Daoy (cell line): Measurements from ENCODE around the gene QSOX1. TPM values are rescaled to one million over a fixed set of nuclear protein-coding genes. Genes with fewer than 3 reads are reported as not detected.
"Not testable (repeated sequence)": the region's sequence is repeated elsewhere in the genome, so short reads cannot be mapped to it uniquely, and the experiment has no call there.

Experiments used
- DNase-seq: peaks from one replicate; pipeline ENCODE4 v3.0.0-alpha.2; 2015; ENCODE audit warnings: low read depth
- total RNA-seq: library from RNA; depleted of rRNA; stranded (reverse); fragments of >200 nt; shearing (Covaris generic); gene quantifications from 2 replicates; pipeline ENCODE4 v1.2.3, GENCODE V29; 2014

The QSOX1 gene
- total RNA-seq, 1 experiment from 2014 or later = 155 TPM

DNA sequence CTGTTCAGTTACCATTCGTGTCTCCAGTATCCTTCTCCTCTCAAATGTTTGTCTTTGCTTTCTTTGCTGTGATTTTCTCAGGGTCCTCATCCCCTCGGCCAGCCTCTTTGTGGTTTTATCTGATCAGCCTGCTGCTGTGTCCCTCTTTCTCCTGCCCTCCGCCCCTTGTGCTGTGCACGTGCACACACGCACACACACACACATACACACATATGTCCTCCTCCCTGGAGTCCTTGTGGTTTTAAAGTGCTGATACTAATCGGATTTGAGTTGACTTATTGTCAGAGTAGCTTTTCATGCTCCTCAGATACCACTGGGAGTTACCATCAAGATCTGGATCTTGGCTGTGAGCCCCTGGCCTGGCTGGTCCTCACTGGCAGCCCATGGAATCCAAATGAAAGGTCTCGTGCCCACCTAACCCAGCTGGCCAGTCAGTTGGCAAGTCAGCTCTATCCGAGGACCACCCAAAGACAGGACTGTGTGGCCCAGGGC, 34.1 kb downstream of the QSOX1 start:
- DNase-seq = no peak

DNA sequence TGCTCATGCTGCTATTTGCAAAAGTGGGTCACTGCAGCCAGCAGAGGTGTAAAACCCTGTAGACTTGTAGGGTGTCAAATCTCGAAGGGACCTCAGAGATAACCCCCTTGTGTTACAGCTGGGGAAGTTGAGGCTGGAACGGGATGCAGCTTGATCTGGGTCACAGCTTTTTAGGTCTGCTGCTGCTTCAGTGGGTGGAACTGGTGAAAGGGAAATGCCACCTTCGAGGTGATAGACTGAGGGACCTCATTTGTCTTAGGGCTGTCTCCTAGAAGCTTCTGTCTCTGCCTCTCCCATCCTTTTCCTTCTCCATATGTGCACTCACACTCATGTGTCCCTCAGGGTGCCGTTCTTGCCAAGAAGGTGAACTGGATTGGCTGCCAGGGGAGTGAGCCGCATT, 35.4 kb downstream of the QSOX1 start:
- no peak for DNase-seq

DNA sequence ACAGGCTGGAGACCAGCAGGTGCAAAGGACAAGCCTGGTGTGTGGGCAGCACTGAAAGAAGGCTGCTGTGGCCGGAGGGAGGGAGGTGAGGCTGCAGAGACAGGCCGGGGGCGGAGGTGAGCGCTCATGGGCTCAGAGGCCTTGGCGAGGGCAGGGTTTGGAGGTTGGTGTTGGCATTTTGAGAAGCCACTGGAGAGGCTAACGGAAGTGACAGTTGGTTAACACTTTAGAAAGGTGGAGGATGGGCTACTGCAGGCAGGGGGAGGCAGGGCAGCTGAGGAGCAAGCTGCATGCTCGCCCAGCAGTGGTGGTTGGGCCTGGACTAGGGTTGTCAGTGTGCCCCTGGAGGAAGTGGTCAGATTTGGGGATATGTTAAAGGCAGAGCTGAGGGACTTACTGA, 37.5 kb downstream of the QSOX1 start:
- DNase-seq = no peak

DNA sequence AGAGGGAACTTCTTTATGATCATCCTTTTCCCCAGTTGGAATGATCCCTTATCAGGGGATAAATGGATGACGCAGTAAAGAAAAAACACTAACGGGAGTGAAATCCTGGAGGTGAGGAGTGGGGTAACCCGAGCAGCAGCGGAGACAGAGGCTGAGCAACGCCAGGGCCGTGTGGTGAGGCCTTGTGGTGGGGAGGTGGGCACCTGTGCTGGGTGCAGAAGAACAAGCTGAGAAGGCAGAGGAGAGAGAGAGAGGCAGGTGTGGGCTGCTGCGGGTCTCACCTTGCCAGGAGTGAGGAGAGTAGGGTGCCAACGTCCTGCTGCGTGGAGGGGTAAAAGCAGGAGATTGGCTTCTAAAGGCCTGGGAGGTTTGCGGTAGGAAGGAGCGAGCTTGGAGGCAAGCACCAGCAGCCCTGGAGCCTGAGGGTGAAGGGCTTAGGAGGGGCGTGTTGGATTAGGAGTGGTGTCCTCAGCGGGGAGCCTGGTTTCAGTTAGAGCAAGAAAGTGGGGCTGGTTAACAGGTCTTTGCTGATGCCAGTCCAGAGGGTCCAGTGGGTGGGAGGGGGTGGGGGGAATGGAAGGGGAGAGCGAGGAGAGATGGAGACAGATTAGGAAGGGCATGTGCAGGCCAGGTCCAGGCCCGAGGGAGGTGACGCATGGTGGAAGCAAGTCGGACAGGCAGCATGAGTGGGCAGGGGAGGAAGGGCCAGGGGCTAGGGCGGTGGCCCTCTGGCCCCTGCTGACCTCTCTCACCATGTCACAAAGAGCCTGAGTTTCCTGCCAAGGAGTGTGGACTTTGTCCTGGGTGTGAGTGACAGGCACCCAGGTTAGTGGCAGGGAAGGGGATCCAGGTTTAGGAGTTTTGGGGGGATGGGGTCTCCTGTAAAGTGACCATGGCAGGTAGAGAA, 38.7 kb downstream of the QSOX1 start:
- DNase-seq = no peak

DNA sequence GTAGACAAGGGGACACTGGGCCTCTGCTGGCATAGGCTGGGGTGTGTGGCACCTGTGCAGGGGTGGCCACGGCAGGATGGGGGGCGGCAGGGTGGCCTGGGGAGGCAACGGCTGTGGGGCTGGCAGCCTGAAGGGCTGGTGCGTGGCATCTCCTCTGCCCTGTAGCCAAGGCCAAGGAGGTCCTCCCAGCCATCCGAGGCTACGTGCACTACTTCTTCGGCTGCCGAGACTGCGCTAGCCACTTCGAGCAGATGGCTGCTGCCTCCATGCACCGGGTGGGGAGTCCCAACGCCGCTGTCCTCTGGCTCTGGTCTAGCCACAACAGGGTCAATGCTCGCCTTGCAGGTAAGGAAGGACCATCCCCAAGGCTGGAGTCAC, 39.4 kb downstream of the QSOX1 start:
- no peak for DNase-seq

DNA sequence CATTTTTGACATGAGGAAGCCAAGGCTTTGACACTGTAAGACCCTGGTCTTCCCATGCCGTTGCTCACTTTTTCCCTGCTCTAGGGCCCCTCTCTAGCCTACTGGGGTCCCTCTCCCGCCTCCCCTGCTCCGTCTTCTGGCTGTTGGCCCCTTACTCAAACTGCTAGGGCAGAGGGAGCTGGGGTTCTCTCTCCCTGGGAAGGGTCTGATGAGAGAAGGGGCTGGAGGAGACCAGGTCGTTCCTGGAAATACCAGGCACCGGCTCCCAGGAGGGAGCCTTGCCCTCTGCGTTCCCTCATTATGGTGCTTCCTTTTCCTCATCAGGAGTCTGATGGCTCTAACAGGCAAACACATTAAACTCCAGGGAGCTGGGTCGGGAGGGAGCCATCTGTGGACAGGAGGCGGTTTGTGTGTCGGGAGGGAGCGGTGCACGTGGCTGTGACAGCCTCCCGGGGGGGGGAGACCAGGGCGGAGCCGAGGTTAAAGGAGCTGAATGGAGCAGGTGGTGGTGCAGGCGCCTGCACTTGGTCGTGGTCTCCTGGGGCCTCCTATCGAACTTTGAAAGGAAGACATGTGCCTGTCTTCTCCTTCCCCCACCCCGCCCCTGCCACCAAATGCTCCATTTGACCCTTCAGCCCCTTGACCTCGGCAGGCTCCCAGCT, 40.0 kb downstream of the QSOX1 start:
- no peak for DNase-seq

DNA sequence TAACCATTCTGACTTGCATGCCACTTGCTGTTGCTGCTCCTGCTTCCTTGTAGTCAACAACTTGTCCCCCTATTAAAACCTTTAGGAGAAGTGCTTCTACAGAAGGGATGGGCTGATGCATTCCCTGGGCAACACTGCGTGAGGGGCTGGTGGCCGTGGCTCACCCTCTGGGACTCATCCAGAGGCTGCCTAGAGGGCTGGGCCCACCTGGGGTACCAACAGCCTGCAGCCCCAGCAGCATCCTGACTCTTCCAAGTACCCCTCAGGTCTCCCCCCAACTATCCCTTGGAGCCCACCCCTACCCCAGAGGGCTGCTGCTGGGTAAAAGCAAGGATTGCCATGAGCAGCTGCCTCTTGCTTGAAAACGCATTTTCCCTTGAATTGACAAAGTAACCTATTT, 40.7 kb downstream of the QSOX1 start:
- DNase-seq = no peak

DNA sequence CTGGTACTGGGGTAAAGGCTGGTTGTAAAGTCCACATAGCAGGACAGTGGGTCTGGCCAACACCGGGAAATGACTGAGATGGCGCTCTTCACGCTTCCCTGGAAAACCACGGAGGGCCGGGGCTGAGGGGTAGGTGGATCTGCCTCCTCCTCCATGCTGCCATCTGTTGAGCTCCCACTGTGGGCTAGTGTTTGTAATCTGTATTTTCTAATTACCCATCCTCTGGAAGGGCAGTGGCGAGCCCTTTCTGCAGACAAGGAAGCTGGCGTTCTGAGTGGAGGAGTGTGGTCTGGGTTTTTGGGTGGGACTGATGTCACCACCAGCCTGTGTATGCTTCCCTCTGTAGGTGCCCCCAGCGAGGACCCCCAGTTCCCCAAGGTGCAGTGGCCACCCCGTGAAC, 41.2 kb downstream of the QSOX1 start:
- DNase-seq = no peak

DNA sequence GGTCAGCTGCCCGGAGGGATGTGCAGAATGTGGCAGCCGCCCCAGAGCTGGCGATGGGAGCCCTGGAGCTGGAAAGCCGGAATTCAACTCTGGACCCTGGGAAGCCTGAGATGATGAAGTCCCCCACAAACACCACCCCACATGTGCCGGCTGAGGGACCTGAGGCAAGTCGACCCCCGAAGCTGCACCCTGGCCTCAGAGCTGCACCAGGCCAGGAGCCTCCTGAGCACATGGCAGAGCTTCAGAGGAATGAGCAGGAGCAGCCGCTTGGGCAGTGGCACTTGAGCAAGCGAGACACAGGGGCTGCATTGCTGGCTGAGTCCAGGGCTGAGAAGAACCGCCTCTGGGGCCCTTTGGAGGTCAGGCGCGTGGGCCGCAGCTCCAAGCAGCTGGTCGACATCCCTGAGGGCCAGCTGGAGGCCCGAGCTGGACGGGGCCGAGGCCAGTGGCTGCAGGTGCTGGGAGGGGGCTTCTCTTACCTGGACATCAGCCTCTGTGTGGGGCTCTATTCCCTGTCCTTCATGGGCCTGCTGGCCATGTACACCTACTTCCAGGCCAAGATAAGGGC, 41.9 kb downstream of the QSOX1 start:
- no peak for DNase-seq

DNA sequence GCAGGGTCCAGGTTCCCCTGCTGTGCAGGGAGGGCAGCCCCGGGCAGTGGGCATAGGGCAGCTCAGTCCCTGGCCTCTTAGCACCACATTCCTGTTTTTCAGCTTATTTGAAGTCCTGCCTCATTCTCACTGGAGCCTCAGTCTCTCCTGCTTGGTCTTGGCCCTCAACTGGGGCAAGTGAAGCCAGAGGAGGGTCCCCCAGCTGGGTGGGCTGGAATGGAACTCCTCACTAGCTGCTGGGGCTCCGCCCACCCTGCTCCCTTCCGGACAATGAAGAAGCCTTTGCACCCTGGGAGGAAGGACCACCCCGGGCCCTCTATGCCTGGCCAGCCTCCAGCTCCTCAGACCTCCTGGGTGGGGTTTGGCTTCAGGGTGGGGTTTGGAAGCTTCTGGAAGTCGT, 42.6 kb downstream of the QSOX1 start:
- no peak for DNase-seq

DNA sequence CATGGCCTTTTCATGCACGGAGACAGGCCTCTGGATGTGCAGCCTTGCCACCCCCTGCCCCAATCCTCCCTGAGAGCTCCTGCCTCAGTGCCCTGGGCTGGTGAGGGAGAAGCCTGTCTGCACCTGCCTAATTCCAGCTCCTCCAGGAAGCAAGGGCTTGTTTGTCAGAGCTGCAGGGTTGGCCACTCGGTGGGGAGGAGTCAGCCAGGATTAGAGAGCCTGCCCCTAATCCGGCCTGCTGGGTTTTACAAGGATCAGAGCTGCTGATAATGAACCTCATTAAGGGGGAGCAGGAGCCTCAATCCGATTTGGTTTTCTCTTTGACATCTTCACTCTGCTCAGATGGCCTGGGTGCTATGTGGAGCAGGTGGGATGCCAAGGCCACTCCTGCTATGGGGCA, 43.5 kb downstream of the QSOX1 start:
- DNase-seq = no peak

DNA sequence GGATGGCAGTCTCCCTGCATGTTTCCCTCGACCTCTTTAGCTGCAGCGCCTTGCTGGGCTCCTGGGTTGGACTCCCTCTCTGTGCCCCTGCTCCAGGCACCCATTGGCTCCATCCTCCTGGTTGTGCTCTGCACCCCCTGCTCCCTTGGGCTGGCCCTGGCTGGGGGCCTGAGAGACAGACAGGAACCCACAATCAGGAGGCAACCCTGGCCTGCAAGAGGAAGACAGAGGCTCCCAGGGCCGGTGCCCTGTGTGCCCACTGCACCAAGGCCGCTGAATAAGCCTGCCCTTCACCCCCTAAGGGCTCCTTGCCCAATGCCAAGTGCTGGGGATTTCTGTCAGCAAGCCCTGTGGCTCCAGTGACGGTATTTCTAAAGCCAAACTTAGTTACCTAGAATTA, 43.9 kb downstream of the QSOX1 start:
- DNase-seq = no peak

DNA sequence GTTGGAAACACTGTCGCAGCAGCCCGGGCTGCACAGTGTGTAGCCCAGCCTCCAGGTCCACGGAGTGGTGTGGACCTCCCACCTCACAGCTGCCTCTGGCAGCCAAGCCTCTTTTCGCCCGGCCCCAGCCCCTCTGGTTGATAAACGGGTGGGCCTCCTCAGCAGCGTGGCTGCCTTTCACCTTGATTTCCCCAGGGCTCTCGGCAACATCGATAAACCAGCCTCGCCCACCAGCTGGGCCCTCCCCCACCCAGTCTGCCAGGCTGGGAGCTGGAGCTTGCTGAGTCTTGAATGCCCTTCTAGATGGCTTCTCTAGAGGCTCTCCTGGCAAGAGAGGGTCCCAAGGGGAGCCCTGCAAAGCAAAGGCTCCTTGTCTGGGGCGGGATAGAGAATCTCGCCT, 44.3 kb downstream of the QSOX1 start:
- no peak for DNase-seq

DNA sequence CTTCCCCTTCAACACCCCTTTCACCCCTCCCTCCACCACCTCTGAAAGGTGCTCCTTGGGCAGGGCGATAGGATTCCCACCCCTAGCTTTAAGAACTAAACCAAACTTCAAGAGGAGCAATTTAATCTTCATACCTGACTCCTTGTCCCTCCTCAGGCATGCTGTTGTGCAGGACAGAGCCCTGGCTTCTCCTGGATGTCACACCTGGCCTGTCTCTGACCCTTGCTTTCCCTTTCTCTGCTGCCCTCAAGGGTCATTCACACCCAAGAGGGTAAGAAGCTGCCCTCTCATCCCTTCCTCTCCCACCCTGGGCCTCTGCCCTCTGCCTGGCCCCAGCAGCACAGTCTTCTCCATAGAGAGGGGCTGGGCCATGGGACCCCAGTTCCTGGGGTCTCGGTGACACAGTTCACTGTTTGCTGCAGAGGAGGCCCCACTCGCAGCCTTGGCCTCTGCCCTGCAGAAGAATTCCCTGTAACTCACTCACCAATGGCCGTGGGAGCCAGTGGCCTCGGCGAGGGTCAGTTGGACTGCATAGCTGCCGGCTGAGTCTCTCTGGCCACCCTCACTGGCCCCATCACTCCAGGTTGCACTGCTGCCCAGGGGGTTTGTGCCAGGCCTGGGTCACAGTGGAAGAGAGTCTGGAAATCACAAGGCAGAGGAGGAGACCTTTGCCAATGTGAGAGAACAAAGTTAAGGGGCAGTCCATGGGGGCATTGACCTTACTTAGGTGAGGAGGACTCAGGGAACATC, 47.0 kb downstream of the QSOX1 start:
- DNase-seq = no peak

DNA sequence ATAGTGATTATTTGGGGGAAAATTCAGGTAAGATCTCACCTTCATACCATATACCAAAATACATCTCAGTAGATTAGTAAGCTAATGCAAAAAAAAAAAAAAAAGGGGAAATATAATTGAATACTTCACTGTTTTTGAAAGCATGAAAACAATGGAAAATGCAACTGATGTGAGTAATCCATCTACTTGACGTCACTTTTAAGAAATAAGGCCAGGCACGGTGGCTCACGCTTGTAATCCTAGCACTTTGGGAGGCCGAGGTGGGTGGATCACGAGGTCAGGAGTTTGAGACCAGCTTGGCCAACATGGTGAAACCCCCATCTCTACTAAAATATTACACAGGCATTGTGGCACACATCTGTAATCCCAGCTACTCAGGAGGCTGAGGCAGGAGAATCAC, 47.9 kb downstream of the QSOX1 start:
- DNase-seq = not testable (repeated sequence)

DNA sequence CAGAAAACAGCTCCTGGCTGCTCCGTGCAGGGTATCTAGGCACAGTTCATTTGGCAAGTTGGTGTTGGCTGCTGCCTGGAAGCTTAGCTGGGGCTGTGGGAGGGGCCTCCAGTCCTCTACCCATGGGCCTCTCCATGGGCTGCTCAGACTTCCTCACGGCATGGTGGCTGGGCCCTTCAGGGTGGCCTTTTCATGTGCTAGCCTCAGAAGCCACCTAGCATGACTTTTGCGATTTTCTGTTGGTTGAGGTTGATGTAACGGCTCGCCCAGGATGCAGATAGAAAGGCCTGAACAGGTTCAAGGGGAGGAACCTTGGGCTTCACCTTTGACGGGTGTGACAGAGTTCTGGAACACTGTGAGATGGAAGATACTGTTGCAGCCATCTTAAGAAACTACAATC, 49.6 kb downstream of the QSOX1 start:
- DNase-seq = no peak

DNA sequence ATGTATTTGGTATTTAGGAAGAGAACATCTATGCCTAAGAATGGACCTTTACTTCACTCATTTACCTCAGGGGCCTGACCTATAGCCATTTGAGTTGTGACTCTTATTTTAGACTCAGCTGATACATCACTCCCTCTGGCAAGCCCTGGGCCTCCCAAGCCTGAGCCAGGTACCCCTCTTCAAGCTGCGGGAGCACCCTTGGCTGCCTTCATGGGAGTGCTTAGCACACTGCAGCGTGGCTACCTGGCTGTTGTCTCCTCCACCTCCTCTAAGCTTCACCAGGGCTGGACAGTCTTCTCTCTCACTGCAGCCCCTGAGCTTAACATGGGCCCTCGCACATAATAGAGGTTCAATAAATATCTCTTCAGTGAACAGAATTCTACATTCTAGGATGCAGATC, 51.9 kb downstream of the QSOX1 start:
- no peak for DNase-seq

DNA sequence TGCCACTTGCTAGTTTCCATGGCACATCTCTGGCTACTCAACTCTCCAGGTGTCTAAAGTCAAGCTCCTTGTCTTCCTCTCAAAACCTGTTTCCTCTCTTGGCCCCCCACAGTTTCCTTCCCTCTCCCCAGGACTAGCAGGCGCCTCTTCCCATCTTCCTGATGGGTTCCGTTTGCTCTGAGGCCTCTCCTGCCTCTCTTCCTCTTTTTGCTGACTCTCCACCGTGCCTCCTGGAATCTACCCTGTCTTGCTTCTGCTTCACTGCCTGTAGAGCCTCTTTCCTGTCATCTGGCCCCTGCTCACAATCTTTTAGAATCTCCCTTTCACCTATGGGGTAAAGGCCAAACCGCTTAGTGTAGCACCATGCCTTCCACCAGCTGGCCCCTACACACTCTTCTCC, 53.6 kb downstream of the QSOX1 start:
- no peak for DNase-seq

DNA sequence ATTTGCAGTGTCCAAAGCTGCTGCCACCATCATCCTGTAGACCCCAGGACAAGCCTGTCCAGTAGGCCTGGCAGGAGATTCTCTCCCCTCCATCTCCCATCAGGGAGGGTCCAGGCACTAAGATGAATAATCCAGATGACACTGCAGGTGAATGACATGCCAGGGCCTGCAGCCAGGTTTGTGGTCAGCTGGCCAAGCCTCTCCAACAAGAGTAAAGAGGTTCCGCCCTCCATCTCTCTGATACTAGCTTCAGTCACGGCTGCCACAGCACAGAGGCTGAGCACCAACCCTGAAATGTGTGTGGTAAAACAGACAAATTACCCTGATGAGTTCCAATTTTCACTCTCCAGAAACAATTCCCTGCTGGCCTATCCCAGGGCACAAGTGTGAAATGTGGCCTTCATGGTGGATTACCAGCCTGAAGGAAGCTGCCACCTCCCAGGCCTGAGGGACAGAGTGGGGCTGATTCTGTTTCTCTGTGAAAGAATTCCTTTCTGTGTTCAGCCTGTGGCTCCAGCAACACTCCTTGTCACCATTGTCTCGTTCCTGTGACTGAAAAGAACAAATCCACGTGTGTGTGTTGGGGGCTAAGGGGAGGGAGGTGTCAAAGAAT, 55.4 kb downstream of the QSOX1 start:
- no peak for DNase-seq

DNA sequence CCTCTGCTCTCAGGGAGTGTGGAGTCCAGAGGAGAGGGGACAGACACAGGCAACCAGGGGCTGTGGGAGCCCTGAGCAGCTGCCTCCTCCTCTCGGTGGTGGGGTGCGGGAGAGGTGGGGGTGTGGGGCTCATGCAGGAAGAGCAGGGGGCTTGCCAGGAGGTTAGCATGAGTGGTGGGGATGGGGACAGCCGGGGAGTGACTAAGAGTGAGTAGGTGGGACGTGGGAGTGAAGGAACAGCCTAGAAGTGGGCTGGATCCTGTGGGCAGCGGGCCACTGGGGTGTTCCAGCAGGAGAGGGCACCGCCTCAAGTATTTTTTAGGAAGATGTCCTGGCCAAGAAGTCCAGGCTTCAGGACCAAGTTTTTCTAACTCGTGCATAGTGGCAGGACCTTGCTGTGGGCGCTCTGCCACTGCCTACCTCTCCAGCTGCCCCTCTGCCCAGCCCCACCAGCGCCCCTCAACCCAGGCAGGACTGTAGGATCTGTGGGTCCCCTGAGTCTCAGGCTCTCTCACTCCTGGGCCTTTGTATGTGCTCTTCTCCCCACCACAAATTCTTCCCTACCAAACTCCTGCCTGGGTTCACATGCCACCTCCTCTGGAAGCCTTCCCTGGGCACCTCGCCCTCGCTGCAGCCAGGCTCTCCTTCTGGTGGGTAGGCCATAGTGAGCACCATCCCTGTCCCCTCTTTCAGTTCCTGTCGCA, 56.6 kb downstream of the QSOX1 start:
- DNase-seq = no peak

DNA sequence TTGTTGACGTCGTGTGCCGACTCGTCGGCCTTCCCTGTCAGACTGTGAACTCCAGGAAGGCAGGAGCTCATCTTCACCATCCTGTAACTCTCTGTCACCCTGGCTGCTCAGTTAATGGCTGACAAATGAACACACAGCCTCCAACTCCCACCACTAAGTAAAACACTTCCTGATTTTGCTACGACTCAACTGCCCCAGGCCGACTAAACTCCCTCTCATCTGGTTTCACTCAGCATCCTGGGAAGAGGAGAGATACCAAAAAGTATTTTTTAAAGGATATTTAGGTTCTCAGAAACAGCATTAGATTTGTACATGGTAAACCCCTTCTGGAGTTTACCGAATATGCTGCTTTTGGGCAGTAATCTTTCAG, 57.2 kb downstream of the QSOX1 start:
- no peak for DNase-seq
